Spleen (tissue), 11 donors: ENCODE data around the gene LCN12. TPM values are rescaled to one million over a fixed set of nuclear protein-coding genes. Genes with fewer than 3 reads are reported as not detected.

ENCODE experiments used
- DNase-seq: peaks from one replicate; pipeline ENCODE4 v3.0.0-alpha.2; 2020
- H3K27ac ChIP-seq, 8 donors: fragments of 200-600 bp; sonication (generic) in 7 of 8; 1 replicate in 4 of 8; 2 replicates in 4 of 8; pipeline versions ENCODE4 v1.5.0 to v1.8.0; 2016 to 2021; ENCODE audit warnings: inconsistent platforms in 4 of 8, mild to moderate bottlenecking in 4 of 8, moderate library complexity in 1 of 8
- H3K27me3 ChIP-seq, 7 donors: fragments of 200-600 bp; sonication (generic) in 6 of 7; replicated peaks in 1 of 7; 1 replicate in 4 of 7; 2 replicates in 3 of 7; pipeline versions ENCODE4 v1.5.0 to v1.8.0; 2016 to 2021; ENCODE audit warnings: inconsistent platforms in 3 of 7, mild to moderate bottlenecking in 1 of 7
- H3K36me3 ChIP-seq, 6 donors: fragments of 200-600 bp; sonication (generic) in 5 of 6; 1 replicate in 4 of 6; 2 replicates in 2 of 6; pipeline versions ENCODE4 v1.5.0 to v1.8.0; 2016 to 2021; ENCODE audit warnings: inconsistent platforms in 2 of 6
- H3K4me1 ChIP-seq, 6 donors: fragments of 200-600 bp; sonication (generic) in 5 of 6; 1 replicate in 3 of 6; 2 replicates in 3 of 6; pipeline versions ENCODE4 v1.5.0 to v1.8.0; 2016 to 2021; ENCODE audit warnings: inconsistent platforms in 3 of 6
- H3K4me3 ChIP-seq, 8 donors: fragments of 200-600 bp; sonication (generic) in 7 of 8; 1 replicate in 4 of 8; 2 replicates in 4 of 8; pipeline versions ENCODE4 v1.5.0 to v1.8.0; 2016 to 2021; ENCODE audit warnings: inconsistent platforms in 4 of 8, mild to moderate bottlenecking in 4 of 8, moderate library complexity in 2 of 8
- H3K9me3 ChIP-seq, 8 donors: fragments of 200-600 bp; sonication (generic) in 7 of 8; 1 replicate in 4 of 8; 2 replicates in 4 of 8; pipeline versions ENCODE4 v1.5.0 to v1.8.0; 2016 to 2021; ENCODE audit warnings: inconsistent platforms in 4 of 8
- CTCF ChIP-seq, 11 experiments: fragments of 200-600 bp in 7 of 11; fragments of 450-650 bp in 4 of 11; sonication (generic) in 4 of 11; IDR thresholded peaks in 8 of 11; conservative IDR thresholded peaks in 3 of 11; 1 replicate in 7 of 11; 2 replicates in 4 of 11; pipeline versions ENCODE4 v1.4.0 to v1.8.0; 2016 to 2021; ENCODE audit warnings: antibody characterized with exemption in 11 of 11, inconsistent platforms in 4 of 11, mild to moderate bottlenecking in 1 of 11
- POLR2A ChIP-seq, 3 donors: fragments of 450-650 bp; IDR thresholded peaks; one replicate each; pipeline ENCODE4 v1.5.1; 2017; ENCODE audit warnings: antibody characterized with exemption in 3 of 3, mild to moderate bottlenecking in 1 of 3
- POLR2AphosphoS5 ChIP-seq, 3 donors: sonication (generic); formaldehyde crosslinking; IDR thresholded peaks; one replicate each; pipeline ENCODE4 v1.5.1; 2017; ENCODE audit warnings: antibody characterized with exemption in 3 of 3
- WGBS, 5 donors: extraction: QIAGEN DNeasy Blood & Tissue Kit in 3 of 5; methylation state at CpG; one replicate each; pipeline versions ENCODE4 v1.1.5 to v1.1.7; 2013 to 2018; 5-methylcytosine and 5-hydroxymethylcytosine counted together
- intact Hi-C: fragments of 100-400 bp; cut with DNase I; formaldehyde crosslinking; loops from one replicate; pipeline ENCODE4 v1.15.0; 2023; ENCODE audit warnings: low total_unique reads
- polyA plus RNA-seq, 3 donors: library from polyadenylated mRNA; stranded (reverse); fragments of 200-250 nt; gene quantifications; one replicate each; pipeline ENCODE4 v1.2.1, GENCODE V29; 2013
- total RNA-seq, 7 donors: library from RNA; depleted of rRNA in 3 of 7; stranded (reverse); fragments of >200 nt in 3 of 7; fragmentation: NEBNext Ultra II Directional in 4 of 7; extraction: Animal tissue kit (Norgen Biotek cat#: 25700) in 4 of 7; gene quantifications; one replicate each; pipeline versions ENCODE4 v1.1.0 to v1.2.1, GENCODE V29; 2016 to 2021
- donor health status: healthy with polysubstance abuse.
- donor health status: DM: no; HTN: no; CAD: no; lungs with moderate emphysema.
- donor health status: DM: no; HTN: no; CAD: no.
- donor health status: Bipolar disorder and iron deficiency.
- donor health status: healthy.
- donor health status: DM: no; HTN: no; CAD: no.
- donor health status: DM: yes; HTN: yes; CAD: no.

LCN12 gene
- total and polyA plus RNA-seq, 10 donors: 0.83 to 63.4 (median 8.3) TPM

GRCh38 chr9:136983167-136983566, 31.1 kb downstream of the LCN12 start:
- Histone ChIP-seq H3K27ac (no peak overlapping the region), H3K4me3 (no peak overlapping the region), H3K36me3 (no peaks in the 10 kb centered on the region), H3K4me1 (peaks cover 0 to 58% (median 38%) of the 10 kb centered on the region in 6 donors), H3K9me3 (no peaks in the 10 kb centered on the region), H3K27me3 (peaks cover 5 to 78% (median 26%) of the 10 kb centered on the region in 7 donors)
- 53 to 85% (median 63%) methylated on average over 3 to 9 of the region's 9 CpGs for WGBS, 5 donors
- TF ChIP-seq POLR2A (IDR thresholded peaks at IDR 0.05) (no peak), CTCF (IDR thresholded peaks at IDR 0.05 in 8 of 11, conservative IDR thresholded peaks at IDR 0.05 in 3 of 11) (no peak), POLR2AphosphoS5 (IDR thresholded peaks at IDR 0.05) (peak in 2 of 3 donors; percentile 27 to 29)
- no peak for DNase-seq
- intact Hi-C loops: no loop called here

GRCh38 chr9:136983656-136984314, 31.7 kb downstream of the LCN12 start:
- H3K4me1 ChIP-seq: peaks cover 0 to 57% (median 36%) of the 10 kb centered on the region in 6 donors
- no peak for DNase-seq
- no peaks in the 10 kb centered on the region for H3K36me3 ChIP-seq
- 72 to 83% (median 79%) methylated on average over 9 to 11 of the region's 11 CpGs for WGBS, 5 donors
- no peak overlapping the region for H3K4me3 ChIP-seq
- H3K27ac ChIP-seq: no peak overlapping the region
- no peaks in the 10 kb centered on the region for H3K9me3 ChIP-seq
- TF ChIP-seq POLR2AphosphoS5 (IDR thresholded peaks at IDR 0.05) (peak in 1 of 3 donors; percentile 35), CTCF (IDR thresholded peaks at IDR 0.05 in 8 of 11, conservative IDR thresholded peaks at IDR 0.05 in 3 of 11) (no peak)
- intact Hi-C loops: no loop called here
- peaks cover 5 to 72% (median 26%) of the 10 kb centered on the region in 7 donors for H3K27me3 ChIP-seq

GRCh38 chr9:136984464-136985026, 32.5 kb downstream of the LCN12 start:
- peak overlapping the region in 1 of 8 donors; percentile 21 for H3K4me3 ChIP-seq

More at GRCh38 chr9:136984464-136985026, 32.5 kb downstream of the LCN12 start:
- no peaks in the 10 kb centered on the region for H3K36me3 ChIP-seq
- intact Hi-C loops: no loop called here
- 47 to 63% (median 48%) methylated on average over 20 to 29 of the region's 29 CpGs for WGBS, 5 donors
- H3K27ac ChIP-seq: no peak overlapping the region
- no peaks in the 10 kb centered on the region for H3K9me3 ChIP-seq
- peaks cover 5 to 65% (median 26%) of the 10 kb centered on the region in 7 donors for H3K27me3 ChIP-seq
- TF ChIP-seq CTCF (IDR thresholded peaks at IDR 0.05 in 8 of 11, conservative IDR thresholded peaks at IDR 0.05 in 3 of 11) (no peak), POLR2AphosphoS5 (IDR thresholded peaks at IDR 0.05) (peak in 2 of 3 donors; percentile 14 to 16)
- peaks cover 0 to 49% (median 33%) of the 10 kb centered on the region in 6 donors for H3K4me1 ChIP-seq
- no peak for DNase-seq
